Fibroblast of lung (primary cell): ENCODE measurements around the gene E2F6.

ENCODE experiments used
- CTCF ChIP-seq, 2 donors: IDR thresholded peaks in 1 of 2; conservative IDR thresholded peaks in 1 of 2; 1 replicate in 1 of 2; 2 replicates in 1 of 2; pipeline ENCODE4 v1.5.1; 2011 to 2012; ENCODE audit warnings: low read length in 2 of 2, control low read depth in 1 of 2, inconsistent platforms in 1 of 2, low read depth in 1 of 2, mild to moderate bottlenecking in 1 of 2
- EZH2 ChIP-seq: IDR thresholded peaks from 2 replicates; pipeline ENCODE4 v1.5.1; 2012; ENCODE audit warnings: low read length, control low read depth, mild to moderate bottlenecking; ENCODE audit errors: missing control alignments

- TF ChIP-seq CTCF (conservative IDR thresholded peaks at IDR 0.05 in 1 of 2, IDR thresholded peaks at IDR 0.05 in 1 of 2; ENCODE audit: low read depth in 1 of 2, low read length in 2 of 2) = no peak
- TF ChIP-seq EZH2 = no peak
These were observed 15.2 kb downstream of the E2F6 start for GRCh38 chr2:11450791-11451190.
